Keratinocyte (primary cell): ENCODE measurements around the gene WNK2. TPM values are rescaled to one million over a fixed set of nuclear protein-coding genes. Genes with fewer than 3 reads are reported as not detected.

Experiments
- DNase-seq: peaks from one replicate; pipeline ENCODE4 v3.0.0-alpha.2; 2011; ENCODE audit warnings: low read depth, missing footprints, low spot score
- FAIRE-seq: peaks from 2 replicates; lab custom pipeline; 2011; peaks lifted over from hg19 to GRCh38; lab: Jason Lieb, UNC
- H2AFZ ChIP-seq: 2 replicates; pipeline ENCODE4 v1.6.0; 2012; ENCODE audit warnings: low read length, control low read depth, inconsistent platforms; ENCODE audit not compliant: control insufficient read depth
- H3K27ac ChIP-seq: 2 replicates; pipeline ENCODE4 v1.5.1; 2011; ENCODE audit warnings: low read length; ENCODE audit not compliant: control insufficient read depth, insufficient read depth
- H3K27me3 ChIP-seq: 3 replicates; pipeline ENCODE4 v1.6.0; 2011; ENCODE audit warnings: low read length; ENCODE audit not compliant: control insufficient read depth, insufficient read depth; ENCODE audit errors: extremely low read depth
- H3K36me3 ChIP-seq, 2 experiments: 2 replicates in 1 of 2; 3 replicates in 1 of 2; pipeline ENCODE4 v1.5.1; 2011; ENCODE audit warnings: low read length in 2 of 2, mild to moderate bottlenecking in 1 of 2; ENCODE audit not compliant: control insufficient read depth in 2 of 2, insufficient read depth in 2 of 2; ENCODE audit errors: extremely low read depth in 1 of 2
- H3K4me1 ChIP-seq: 3 replicates; pipeline ENCODE4 v1.5.1; 2011; ENCODE audit warnings: low read length; ENCODE audit not compliant: control insufficient read depth, insufficient read depth; ENCODE audit errors: extremely low read depth
- H3K4me2 ChIP-seq: 3 replicates; pipeline ENCODE4 v1.6.0; 2011; ENCODE audit warnings: low read depth, low read length; ENCODE audit not compliant: control insufficient read depth, insufficient read depth; ENCODE audit errors: extremely low read depth
- H3K4me3 ChIP-seq, 3 experiments: fragments of 200-600 bp in 1 of 3; sonication (generic) in 1 of 3; 2 replicates in 2 of 3; 3 replicates in 1 of 3; pipeline ENCODE4 v1.5.1; 2011 to 2016; ENCODE audit warnings: low read length in 3 of 3, mild to moderate bottlenecking in 3 of 3, control low read depth in 2 of 3, inconsistent platforms in 1 of 3, low read depth in 1 of 3, mixed read lengths in 1 of 3, mixed run types in 1 of 3, moderate library complexity in 1 of 3; ENCODE audit not compliant: control insufficient read depth in 2 of 3, insufficient read depth in 2 of 3; ENCODE audit errors: extremely low read depth in 1 of 3
- H3K79me2 ChIP-seq: 2 replicates; pipeline ENCODE4 v1.6.0; 2012; ENCODE audit warnings: low read length; ENCODE audit not compliant: control insufficient read depth, insufficient read depth
- H3K9ac ChIP-seq: 3 replicates; pipeline ENCODE4 v1.6.0; 2011; ENCODE audit warnings: low read length; ENCODE audit not compliant: control insufficient read depth, insufficient read depth; ENCODE audit errors: extremely low read depth
- H3K9me1 ChIP-seq: 3 replicates; pipeline ENCODE4 v1.6.0; 2011; ENCODE audit warnings: low read length; ENCODE audit not compliant: control insufficient read depth, insufficient read depth; ENCODE audit errors: extremely low read depth
- H3K9me3 ChIP-seq: 2 replicates; pipeline ENCODE4 v1.5.1; 2012; ENCODE audit warnings: low read depth, low read length; ENCODE audit not compliant: control insufficient read depth
- H4K20me1 ChIP-seq: 3 replicates; pipeline ENCODE4 v1.6.0; 2011; ENCODE audit warnings: low read length; ENCODE audit not compliant: control insufficient read depth, insufficient read depth; ENCODE audit errors: extremely low read depth
- CTCF ChIP-seq, 3 experiments: IDR thresholded peaks in 1 of 3; conservative IDR thresholded peaks in 1 of 3; optimal IDR thresholded peaks in 1 of 3; 2 replicates in 2 of 3; 3 replicates in 1 of 3; pipeline versions ENCODE3 to v1.5.1; 2011; ENCODE audit warnings: low read length in 3 of 3, mild to moderate bottlenecking in 3 of 3, moderate library complexity in 2 of 3, control low read depth in 1 of 3, inconsistent platforms in 1 of 3; ENCODE audit not compliant: insufficient read depth in 2 of 3; ENCODE audit errors: extremely low read depth in 1 of 3
- EZH2 ChIP-seq: IDR thresholded peaks from one replicate; pipeline ENCODE4 v1.6.1; 2012; ENCODE audit warnings: inconsistent platforms, mild to moderate bottlenecking, low read length, moderate library complexity
- dilution Hi-C: fragments of 300-500 bp; cut with MboI; formaldehyde crosslinking; loops from one replicate; pipeline ENCODE4 v1.7.0; 2020; ENCODE audit warnings: low sequenced_read_pairs; ENCODE audit not compliant: extremely low pct_ligation_motif_present
- polyA plus RNA-seq, 5 experiments: library from polyadenylated mRNA; depleted of rRNA in 3 of 5; stranded (reverse) in 3 of 5; stranded (forward) in 1 of 5; unstranded in 1 of 5; fragments of >200 nt; gene quantifications; 1 replicate in 1 of 5; 2 replicates in 3 of 5; 3 replicates in 1 of 5; pipeline versions ENCODE4 v1.2.1 to v1.2.3, GENCODE V29; 2011 to 2012; ENCODE audit warnings: missing spikeins in 2 of 5, low read depth in 1 of 5, low replicate concordance in 1 of 5

The WNK2 gene
- polyA plus RNA-seq, 1 donor (not counting 4 experiments of a cell fraction or from before 2014, with no cell fraction given): not detected

- DNase-seq (peak; percentile 46), FAIRE-seq (peak; percentile 96)
- Histone ChIP-seq H2AFZ (no peak overlapping the region), H3K27ac (peak overlapping the region; percentile 4), H3K9me1 (peaks cover 3% of the 10 kb centered on the region), H3K4me2 (peak overlapping the region; percentile 65), H3K4me3 (no peak overlapping the region), H3K27me3 (peaks cover 6% of the 10 kb centered on the region), H3K79me2 (no peaks in the 10 kb centered on the region), H3K4me1 (peaks cover 24% of the 10 kb centered on the region), H4K20me1 (peaks cover 11% of the 10 kb centered on the region), H3K36me3 (no peaks in the 10 kb centered on the region), H3K9me3 (no peaks in the 10 kb centered on the region), H3K9ac (no peak overlapping the region)
- TF ChIP-seq EZH2: no peak
- no peak for TF ChIP-seq CTCF (optimal IDR thresholded peaks at IDR 0.05 in 1 of 3, IDR thresholded peaks at IDR 0.05 in 1 of 3, conservative IDR thresholded peaks at IDR 0.05 in 1 of 3; ENCODE audit: extremely low read depth in 1 of 3, insufficient read depth in 2 of 3, low read length in 3 of 3)
- dilution Hi-C loops: no loop called here
Observed at GRCh38 chr9:93223260-93224180, 39.6 kb downstream of the WNK2 start.

- dilution Hi-C loops: no loop called here
- Histone ChIP-seq H3K9me1 (peaks cover 3% of the 10 kb centered on the region), H2AFZ (no peak overlapping the region), H3K36me3 (no peaks in the 10 kb centered on the region), H3K27me3 (peaks cover 17% of the 10 kb centered on the region), H3K9me3 (no peaks in the 10 kb centered on the region), H3K4me1 (peaks cover 24% of the 10 kb centered on the region), H3K79me2 (no peaks in the 10 kb centered on the region), H3K27ac (no peak overlapping the region), H3K4me2 (peak overlapping the region; percentile 9), H4K20me1 (peaks cover 11% of the 10 kb centered on the region), H3K4me3 (no peak overlapping the region), H3K9ac (no peak overlapping the region)
- TF ChIP-seq EZH2 (no peak), CTCF (optimal IDR thresholded peaks at IDR 0.05 in 1 of 3, IDR thresholded peaks at IDR 0.05 in 1 of 3, conservative IDR thresholded peaks at IDR 0.05 in 1 of 3; ENCODE audit: extremely low read depth in 1 of 3, insufficient read depth in 2 of 3, low read length in 3 of 3) (no peak)
- DNase-seq (peak; percentile 49), FAIRE-seq (peak; percentile 92)
Observed at GRCh38 chr9:93224591-93224990, 40.7 kb downstream of the WNK2 start.
